ENCODE data around the gene KIAA0825.

The KIAA0825 gene

GRCh38 chr5:94425396-94425795 is 193.0 kb downstream of the KIAA0825 start:
- TF ChIP-seq CTCF (IDR thresholded peaks at IDR 0.05) = no peak

DNA sequence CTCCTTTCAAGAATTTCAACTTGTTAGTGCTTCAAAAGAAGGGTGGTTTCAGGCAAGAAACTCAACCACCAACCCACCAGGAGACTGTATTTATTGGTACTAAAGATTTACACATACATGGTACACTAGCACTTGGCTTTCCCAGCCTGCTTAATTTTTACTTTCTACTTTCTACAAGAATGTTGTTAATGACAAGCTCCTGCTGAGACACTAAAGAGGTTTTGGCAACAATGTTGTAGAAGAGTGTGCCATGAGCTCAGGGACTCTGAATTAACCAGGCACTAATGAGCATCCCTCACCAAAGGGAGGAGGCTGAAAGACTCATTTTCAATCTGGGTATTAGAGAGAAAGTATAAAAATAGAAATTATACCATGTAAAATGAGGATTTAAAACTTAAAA is 195.0 kb downstream of the KIAA0825 start:
- TF ChIP-seq CTCF (IDR thresholded peaks at IDR 0.05) = no peak

GRCh38 chr5:94422812-94423211 is 195.6 kb downstream of the KIAA0825 start:
- no peak for TF ChIP-seq CTCF (IDR thresholded peaks at IDR 0.05)

DNA sequence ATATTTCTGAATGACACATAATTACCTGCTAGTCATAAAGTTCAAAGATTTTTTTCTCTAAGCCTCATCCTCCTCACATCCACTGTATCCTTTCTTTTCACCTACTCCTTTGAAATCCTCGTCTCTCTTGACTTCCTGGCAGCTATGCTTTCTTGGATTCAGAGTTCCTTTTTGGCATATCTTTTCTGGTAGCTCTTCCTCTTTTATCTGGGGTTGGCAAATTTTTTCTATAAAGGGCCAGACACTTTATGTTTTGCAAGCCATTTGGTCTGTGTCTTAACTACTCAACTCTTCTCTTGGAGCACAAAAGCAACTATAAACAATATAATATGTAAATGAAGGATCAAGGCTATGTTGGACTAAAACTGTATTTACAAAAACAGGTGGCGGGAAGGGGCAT is 197.5 kb downstream of the KIAA0825 start:
- no peak for TF ChIP-seq CTCF (IDR thresholded peaks at IDR 0.05)

DNA sequence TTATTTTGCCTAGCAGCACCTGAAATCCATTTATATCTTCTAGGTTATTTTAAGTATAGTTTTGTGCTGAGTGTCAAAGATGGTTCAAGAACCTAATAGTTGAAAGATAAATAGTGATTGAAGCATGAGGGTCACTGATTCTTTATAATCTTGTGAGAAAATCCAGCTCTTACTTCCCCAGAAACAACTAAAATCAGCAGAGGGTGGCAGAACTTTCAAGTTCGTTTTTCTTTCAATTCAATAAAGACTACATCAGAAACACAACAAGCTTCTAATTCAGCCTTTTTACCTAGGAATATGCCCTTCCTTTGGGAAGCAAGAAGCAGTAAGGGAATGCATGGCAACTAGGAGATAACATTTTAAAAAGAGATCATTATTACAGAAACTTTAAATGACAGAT is 202.6 kb downstream of the KIAA0825 start:
- TF ChIP-seq CTCF (IDR thresholded peaks at IDR 0.05) = no peak

DNA sequence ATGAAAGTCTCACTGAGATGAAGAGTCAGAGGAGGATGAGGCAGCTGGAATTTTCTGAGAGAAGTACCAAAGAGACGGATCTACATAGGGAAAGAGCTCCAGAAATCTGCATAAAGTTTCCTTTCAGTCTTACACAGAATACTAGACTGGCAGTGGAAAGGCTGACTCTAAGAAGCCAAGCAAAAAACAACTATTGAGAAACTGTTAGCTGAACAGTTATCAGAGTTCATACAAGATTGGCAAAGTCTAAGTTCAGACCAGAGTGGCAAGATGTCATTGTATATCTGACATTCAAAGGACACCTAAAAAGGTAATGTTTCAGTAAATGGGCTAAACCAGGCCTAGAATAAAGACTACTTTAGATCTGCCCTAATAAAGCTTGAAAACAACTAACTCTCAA is 209.0 kb downstream of the KIAA0825 start:
- TF ChIP-seq CTCF (IDR thresholded peaks at IDR 0.05) = no peak

DNA sequence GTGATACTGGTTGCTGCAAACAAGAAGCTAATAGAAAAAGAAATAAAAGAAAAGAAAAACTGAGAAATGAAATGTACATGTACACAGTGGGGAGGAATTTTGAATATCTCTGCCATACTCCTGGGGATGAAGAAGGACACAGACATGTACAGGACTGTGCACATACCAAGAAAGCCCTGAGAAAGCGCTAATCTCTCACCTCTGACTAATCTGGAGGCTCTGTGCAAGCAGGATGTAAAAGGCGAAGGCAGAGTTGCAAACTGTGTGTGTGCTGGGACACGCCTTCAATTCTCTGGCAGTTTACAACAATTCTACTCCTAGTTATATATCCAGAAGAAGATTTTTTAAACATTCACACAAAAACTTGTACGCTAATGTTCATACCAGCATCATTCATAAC is 211.4 kb downstream of the KIAA0825 start:
- TF ChIP-seq CTCF (IDR thresholded peaks at IDR 0.05) = no peak

GRCh38 chr5:94403483-94403882 is 214.9 kb downstream of the KIAA0825 start:
- TF ChIP-seq CTCF (IDR thresholded peaks at IDR 0.05) = no peak
